Activated T-cell treated with anti-CD3 and anti-CD28 coated beads, Interleukin-2, amount 50 U/mL, for 72 hours (primary cell): ENCODE data around the gene CAV2. TPM values are rescaled to one million over a fixed set of nuclear protein-coding genes. Genes with fewer than 3 reads are reported as not detected.

Source experiments
- ATAC-seq, 2 donors: fragments of 150-1000 bp; cut with Tn5 transposase; replicated peaks in 1 of 2; 2 replicates each; pipeline ENCODE4 v1.10.0; 2021; ENCODE audit warnings: moderate library complexity in 2 of 2, mild to moderate bottlenecking in 1 of 2
- DNase-seq, 2 donors: peaks; one replicate each; pipeline ENCODE4 v3.0.0; 2021 to 2022; ENCODE audit warnings: mixed read lengths in 1 of 2
- H3K27ac Mint-ChIP-seq: one replicate; pipeline ENCODE4 v1.8.0; 2022; ENCODE audit warnings: mild to moderate bottlenecking, moderate library complexity, mixed read lengths
- H3K27me3 Mint-ChIP-seq: one replicate; pipeline ENCODE4 v1.8.0; 2022; ENCODE audit warnings: low read depth, mixed read lengths
- H3K36me3 Mint-ChIP-seq, 2 donors: one replicate each; pipeline ENCODE4 v1.8.0; 2022; ENCODE audit warnings: mixed read lengths in 2 of 2, mild to moderate bottlenecking in 1 of 2; ENCODE audit not compliant: insufficient read depth in 2 of 2
- H3K4me1 Mint-ChIP-seq: one replicate; pipeline ENCODE4 v1.8.0; 2022; ENCODE audit warnings: low read depth, mixed read lengths
- H3K4me3 Mint-ChIP-seq, 2 donors: one replicate each; pipeline ENCODE4 v1.8.0; 2022; ENCODE audit warnings: mild to moderate bottlenecking in 2 of 2, mixed read lengths in 2 of 2, moderate library complexity in 2 of 2
- H3K9me3 Mint-ChIP-seq, 2 donors: one replicate each; pipeline ENCODE4 v1.8.0; 2022; ENCODE audit warnings: mixed read lengths in 2 of 2
- total RNA-seq, 2 donors: library from RNA; stranded (reverse); gene quantifications; one replicate each; pipeline ENCODE4 v1.2.3, GENCODE V29; 2022

CAV2 gene
- total RNA-seq, 2 donors from 2014 or later: not detected

GRCh38 chr7:116548506-116548905 is 49.0 kb downstream of the CAV2 start:
- DNase-seq (no peak), ATAC-seq (no peak)
- Mint-ChIP-seq H3K4me3 (no peak overlapping the region), H3K4me1 (no peaks in the 10 kb centered on the region), H3K27ac (no peak overlapping the region), H3K27me3 (peaks cover 23% of the 10 kb centered on the region), H3K36me3 (no peaks in the 10 kb centered on the region), H3K9me3 (no peaks in the 10 kb centered on the region)

- DNase-seq (no peak), ATAC-seq (no peak)
- Mint-ChIP-seq H3K4me3 (no peak overlapping the region), H3K4me1 (no peaks in the 10 kb centered on the region), H3K9me3 (no peaks in the 10 kb centered on the region), H3K27me3 (peaks cover 32% of the 10 kb centered on the region), H3K27ac (no peak overlapping the region), H3K36me3 (no peaks in the 10 kb centered on the region)
Observed at GRCh38 chr7:116549370-116549769, 49.8 kb downstream of the CAV2 start.

GRCh38 chr7:116551692-116552091 is 52.2 kb downstream of the CAV2 start:
- DNase-seq (no peak), ATAC-seq (no peak)
- Mint-ChIP-seq H3K9me3 (no peaks in the 10 kb centered on the region), H3K27me3 (peaks cover 47% of the 10 kb centered on the region), H3K36me3 (no peaks in the 10 kb centered on the region), H3K4me1 (no peaks in the 10 kb centered on the region), H3K27ac (no peak overlapping the region), H3K4me3 (no peak overlapping the region)

DNA sequence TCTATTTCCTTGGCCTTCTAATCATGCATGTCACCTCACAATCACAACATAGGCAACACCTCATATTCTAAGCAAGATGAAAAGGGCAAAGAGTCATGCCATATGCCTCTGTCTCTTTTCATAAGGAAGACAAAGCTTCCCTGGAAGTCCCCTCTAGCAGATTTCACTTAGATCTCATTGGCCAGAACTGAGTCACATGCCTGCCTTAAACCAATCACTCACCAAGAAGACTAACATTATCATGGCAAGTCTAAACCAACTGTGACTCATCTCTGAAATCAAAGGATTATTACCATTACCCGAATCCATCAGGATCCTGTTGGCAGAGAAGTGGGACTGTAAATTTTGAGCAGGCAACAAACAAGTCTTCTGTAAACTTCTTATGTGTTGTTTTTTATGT is 53.1 kb downstream of the CAV2 start:
- Mint-ChIP-seq H3K36me3 (no peaks in the 10 kb centered on the region), H3K27me3 (peaks cover 50% of the 10 kb centered on the region), H3K27ac (no peak overlapping the region), H3K9me3 (no peaks in the 10 kb centered on the region), H3K4me3 (no peak overlapping the region), H3K4me1 (no peaks in the 10 kb centered on the region)
- ATAC-seq: no peak
- DNase-seq: no peak

GRCh38 chr7:116553168-116553964 is 53.8 kb downstream of the CAV2 start:
- peaks cover 49% of the 10 kb centered on the region for H3K27me3 Mint-ChIP-seq

GRCh38 chr7:116554436-116554835 is 54.9 kb downstream of the CAV2 start:
- no peak overlapping the region for H3K27ac Mint-ChIP-seq
- ATAC-seq (no peak), DNase-seq (no peak)
- H3K9me3 Mint-ChIP-seq: no peaks in the 10 kb centered on the region
- H3K4me3 Mint-ChIP-seq: no peak overlapping the region
- H3K36me3 Mint-ChIP-seq: no peaks in the 10 kb centered on the region
- H3K4me1 Mint-ChIP-seq: no peaks in the 10 kb centered on the region
- peaks cover 51% of the 10 kb centered on the region for H3K27me3 Mint-ChIP-seq

More at GRCh38 chr7:116553168-116553964, 53.8 kb downstream of the CAV2 start:
- Mint-ChIP-seq H3K4me1 (no peaks in the 10 kb centered on the region), H3K36me3 (no peaks in the 10 kb centered on the region), H3K9me3 (no peaks in the 10 kb centered on the region), H3K4me3 (no peak overlapping the region), H3K27ac (no peak overlapping the region)
- DNase-seq (no peak), ATAC-seq (no peak)

- no peak for ATAC-seq
- Mint-ChIP-seq H3K4me3 (no peak overlapping the region), H3K27ac (no peak overlapping the region)
Observed at GRCh38 chr7:116554911-116555310, 55.4 kb downstream of the CAV2 start.

GRCh38 chr7:116557066-116557585 is 57.6 kb downstream of the CAV2 start:
- Mint-ChIP-seq H3K4me3 (no peak overlapping the region), H3K36me3 (no peaks in the 10 kb centered on the region), H3K9me3 (peaks cover 0 to 2% of the 10 kb centered on the region in 2 donors), H3K4me1 (no peaks in the 10 kb centered on the region), H3K27me3 (peaks cover 62% of the 10 kb centered on the region), H3K27ac (no peak overlapping the region)
- DNase-seq (no peak), ATAC-seq (no peak)

More at GRCh38 chr7:116554911-116555310, 55.4 kb downstream of the CAV2 start:
- DNase-seq: no peak
- Mint-ChIP-seq H3K4me1 (no peaks in the 10 kb centered on the region), H3K9me3 (no peaks in the 10 kb centered on the region), H3K27me3 (peaks cover 56% of the 10 kb centered on the region), H3K36me3 (no peaks in the 10 kb centered on the region)

DNA sequence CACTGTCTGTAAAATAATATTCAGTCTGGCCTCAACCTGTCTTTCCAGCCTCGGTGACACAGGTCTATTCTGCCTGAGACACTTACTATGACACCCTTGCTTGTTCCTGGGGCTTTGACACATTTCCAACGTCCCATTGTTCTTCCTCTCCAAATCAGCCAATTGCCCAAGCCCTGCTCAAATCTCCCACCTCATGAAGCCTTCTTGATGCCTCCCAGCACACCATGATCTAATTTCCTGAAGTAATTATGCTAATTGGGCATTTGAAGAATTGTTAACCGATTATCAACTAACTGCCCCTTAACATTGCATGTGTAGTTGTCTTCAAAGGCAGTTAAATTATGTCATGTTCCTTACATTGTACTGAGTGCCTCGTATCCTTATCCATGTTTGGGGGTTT is 58.4 kb downstream of the CAV2 start:
- Mint-ChIP-seq H3K4me3 (no peak overlapping the region), H3K36me3 (no peaks in the 10 kb centered on the region), H3K4me1 (no peaks in the 10 kb centered on the region), H3K9me3 (peaks cover 2 to 3% of the 10 kb centered on the region in 2 donors), H3K27me3 (peaks cover 56% of the 10 kb centered on the region), H3K27ac (no peak overlapping the region)
- ATAC-seq: no peak
- no peak for DNase-seq

Other genes starting within 250 kb of the CAV2 start
- gene CAV1, start 25.3 kb downstream of the CAV2 start, total RNA-seq: 1 to 10 TPM in 1 of 2 donors, under 1 TPM in 1; 0.25 to 2.7 TPM
- gene MET, start 172.5 kb downstream of the CAV2 start, total RNA-seq: 1 to 10 TPM; 2.4 TPM